SK-N-SH (cell line): Measurements from ENCODE around the gene DNAH3. TPM values are rescaled to one million over a fixed set of nuclear protein-coding genes. Genes with fewer than 3 reads are reported as not detected.

Source experiments
- CTCF ChIA-PET: fragments of 300-600, 350-600 bp; formaldehyde crosslinking; extraction: SDS; loops from one replicate; lab custom pipeline; 2021; lab: Yijun Ruan, JAX
- POLR2A ChIA-PET: fragments of 350-600 bp; sonication (Branson Sonifier 250); formaldehyde crosslinking; extraction: SDS; loops from one replicate; lab custom pipeline; 2020; ENCODE audit warnings: antibody characterized with exemption, inconsistent platforms; lab: Yijun Ruan, JAX
- DNase-seq: peaks from one replicate; pipeline ENCODE4 v3.0.0; 2012
- H2AFZ ChIP-seq: fragments of 200-600 bp; sonication (generic); 2 replicates; pipeline ENCODE4 v1.8.1; 2016; ENCODE audit warnings: antibody characterized with exemption, mild to moderate bottlenecking, low read depth
- H3F3A ChIP-seq: fragments of 200-600 bp; sonication (generic); replicated peaks from 2 replicates; pipeline ENCODE3; 2016; ENCODE audit warnings: antibody characterized with exemption, mild to moderate bottlenecking; ENCODE audit not compliant: insufficient read depth
- H3K27ac ChIP-seq, 2 experiments: fragments of 200-500 bp in 1 of 2; fragments of 200-600 bp in 1 of 2; sonication (Bioruptor generic) in 1 of 2; sonication (generic), shearing (Covaris generic) in 1 of 2; 2 replicates each; pipeline versions ENCODE4 v1.5.1 to v1.6.1; 2014 to 2016; ENCODE audit warnings: low read depth in 2 of 2, inconsistent platforms in 1 of 2, low read length in 1 of 2, mild to moderate bottlenecking in 1 of 2, mixed read lengths in 1 of 2
- H3K27me3 ChIP-seq: fragments of 200-600 bp; sonication (generic), shearing (Covaris generic); 2 replicates; pipeline ENCODE4 v1.6.1; 2016; ENCODE audit warnings: mixed run types; ENCODE audit not compliant: insufficient read depth
- H3K36me3 ChIP-seq, 2 experiments: fragments of 200-500 bp in 1 of 2; fragments of 200-600 bp in 1 of 2; sonication (Bioruptor generic) in 1 of 2; sonication (generic) in 1 of 2; replicated peaks in 1 of 2; 2 replicates each; pipeline versions ENCODE3 to v1.5.1; 2014 to 2016; ENCODE audit warnings: low read length in 1 of 2, mild to moderate bottlenecking in 1 of 2; ENCODE audit not compliant: insufficient read depth in 2 of 2, control insufficient read depth in 1 of 2
- H3K4me1 ChIP-seq, 2 experiments: fragments of 200-500 bp in 1 of 2; fragments of 200-600 bp in 1 of 2; sonication (Bioruptor generic) in 1 of 2; sonication (generic), shearing (Covaris generic) in 1 of 2; 2 replicates each; pipeline versions ENCODE4 v1.5.1 to v1.6.1; 2014 to 2016; ENCODE audit warnings: low read depth in 1 of 2, low read length in 1 of 2, mixed run types in 1 of 2; ENCODE audit not compliant: insufficient read depth in 2 of 2, control insufficient read depth in 1 of 2
- H3K4me2 ChIP-seq: fragments of 200-600 bp; sonication (generic), shearing (Covaris generic); 2 replicates; pipeline ENCODE4 v1.6.1; 2017; ENCODE audit warnings: mixed run types
- H3K4me3 ChIP-seq, 2 experiments: fragments of 200-500 bp in 1 of 2; fragments of 200-600 bp in 1 of 2; sonication (Bioruptor generic) in 1 of 2; sonication (generic), shearing (Covaris generic) in 1 of 2; 2 replicates each; pipeline versions ENCODE4 v1.5.1 to v1.8.1; 2014 to 2016; ENCODE audit warnings: low read depth in 2 of 2, inconsistent platforms in 1 of 2, low read length in 1 of 2, mild to moderate bottlenecking in 1 of 2, mixed read lengths in 1 of 2, moderate library complexity in 1 of 2
- H3K79me2 ChIP-seq: fragments of 200-600 bp; sonication (generic); 2 replicates; pipeline ENCODE4 v1.8.1; 2017; ENCODE audit warnings: mild to moderate bottlenecking; ENCODE audit not compliant: insufficient read depth
- H3K9ac ChIP-seq: fragments of 200-600 bp; sonication (generic); 2 replicates; pipeline ENCODE4 v1.6.1; 2017; ENCODE audit warnings: mixed run types
- H3K9me2 ChIP-seq: fragments of 200-600 bp; sonication (generic); 2 replicates; pipeline ENCODE4 v1.6.1; 2017; ENCODE audit warnings: mixed run types
- H3K9me3 ChIP-seq: fragments of 200-600 bp; sonication (generic); 2 replicates; pipeline ENCODE4 v1.6.1; 2017; ENCODE audit warnings: mixed run types, mild to moderate bottlenecking, moderate library complexity
- H4K20me1 ChIP-seq: fragments of 200-600 bp; sonication (generic); 2 replicates; pipeline ENCODE4 v1.6.1; 2017; ENCODE audit warnings: mild to moderate bottlenecking, mixed run types; ENCODE audit not compliant: insufficient read depth
- CHD2 ChIP-seq: fragments of 150-350 bp; IDR thresholded peaks from 2 replicates; pipeline ENCODE4 v1.6.1; 2018; ENCODE audit warnings: low read length; ENCODE audit not compliant: partially characterized antibody
- ELF1 ChIP-seq: IDR thresholded peaks from 2 replicates; pipeline ENCODE4 v1.4.0; 2012
- EP300 ChIP-seq, 2 experiments: IDR thresholded peaks; 2 replicates each; pipeline versions ENCODE4 v1.4.0 to v1.6.1; 2012; ENCODE audit warnings: borderline replicate concordance in 1 of 2, low read depth in 1 of 2, low read length in 1 of 2
- EZH2phosphoT487 ChIP-seq: fragments of 200-600 bp; sonication (generic); IDR thresholded peaks from 2 replicates; pipeline ENCODE4 v1.6.1; 2017; ENCODE audit warnings: low read depth, mixed run types, mild to moderate bottlenecking, antibody characterized with exemption, moderate library complexity, borderline replicate concordance
- FOXJ3 ChIP-seq: sonication (generic); formaldehyde crosslinking; IDR thresholded peaks from 2 replicates; pipeline ENCODE4 v1.5.1; 2020; ENCODE audit warnings: mild to moderate bottlenecking, missing genetic modification reagents
- FOXM1 ChIP-seq: IDR thresholded peaks from 2 replicates; pipeline ENCODE4 v1.4.0; 2012; ENCODE audit warnings: low read depth, mild to moderate bottlenecking
- GABPA ChIP-seq: IDR thresholded peaks from 2 replicates; pipeline ENCODE4 v1.4.0; 2012; ENCODE audit warnings: low read depth, mild to moderate bottlenecking
- JUND ChIP-seq: IDR thresholded peaks from 2 replicates; pipeline ENCODE4 v1.4.0; 2012
- MXI1 ChIP-seq: IDR thresholded peaks from 2 replicates; pipeline ENCODE4 v1.6.1; 2012; ENCODE audit warnings: mild to moderate bottlenecking, low read depth, low read length, improper control_type of control experiment
- NFIC ChIP-seq: IDR thresholded peaks from 2 replicates; pipeline ENCODE4 v1.4.0; 2012; ENCODE audit warnings: borderline replicate concordance
- PBX3 ChIP-seq: IDR thresholded peaks from 2 replicates; pipeline ENCODE4; 2012
- POLR2AphosphoS5 ChIP-seq: IDR thresholded peaks from 2 replicates; pipeline ENCODE4 v1.6.1; 2012; ENCODE audit warnings: low read depth, low read length
- RAD21 ChIP-seq: IDR thresholded peaks from 2 replicates; pipeline ENCODE4 v1.6.1; 2012; ENCODE audit warnings: mild to moderate bottlenecking, low read length
- RCOR1 ChIP-seq: fragments of 150-350 bp; IDR thresholded peaks from 2 replicates; pipeline ENCODE4 v1.6.1; 2017; ENCODE audit warnings: antibody characterized with exemption, low read length
- REST ChIP-seq: IDR thresholded peaks from 2 replicates; pipeline ENCODE4 v1.6.1; 2012; ENCODE audit warnings: mild to moderate bottlenecking, low read depth, low read length, moderate library complexity
- SMC3 ChIP-seq: IDR thresholded peaks from 2 replicates; pipeline ENCODE4 v1.6.1; 2012; ENCODE audit warnings: low read depth, low read length, improper control_type of control experiment
- TAF1 ChIP-seq: IDR thresholded peaks from 2 replicates; pipeline ENCODE4 v1.6.1; 2012; ENCODE audit warnings: low read depth, mild to moderate bottlenecking, low read length, moderate library complexity, borderline replicate concordance
- TCF12 ChIP-seq: IDR thresholded peaks from 2 replicates; pipeline ENCODE4 v1.4.0; 2012
- TEAD4 ChIP-seq: IDR thresholded peaks from 2 replicates; pipeline ENCODE4 v1.4.0; 2012; ENCODE audit warnings: mild to moderate bottlenecking, borderline replicate concordance; ENCODE audit not compliant: insufficient read depth
- USF1 ChIP-seq: IDR thresholded peaks from 2 replicates; pipeline ENCODE4 v1.4.0; 2012; ENCODE audit warnings: low read depth, borderline replicate concordance
- USF2 ChIP-seq: fragments of 150-350 bp; IDR thresholded peaks from 2 replicates; pipeline ENCODE4 v1.6.1; 2017; ENCODE audit warnings: antibody characterized with exemption, low read length, low read depth, borderline replicate concordance
- ZBTB33 ChIP-seq: IDR thresholded peaks from 2 replicates; pipeline ENCODE4 v1.4.0; 2012; ENCODE audit warnings: low read depth, borderline replicate concordance
- WGBS: methylation state at CpG from one replicate; pipeline ENCODE4 v1.1.6; 2017; ENCODE audit warnings: low lambda C conversion rate; 5-methylcytosine and 5-hydroxymethylcytosine counted together
- polyA plus RNA-seq, 3 experiments: library from polyadenylated mRNA; depleted of rRNA; stranded (reverse); fragments of >200 nt; gene quantifications; 2 replicates each; pipeline ENCODE4 v1.2.3, GENCODE V29; 2012

Gene DNAH3
- polyA plus RNA-seq, 1 of the 3 experiments (the other 2 are of a cell fraction): not detected

- Histone ChIP-seq H3K9me2 (no peaks in the 10 kb centered on the region), H3K4me2 (no peak overlapping the region), H3K4me3 (no peak overlapping the region), H3K79me2 (no peaks in the 10 kb centered on the region), H3K27me3 (no peaks in the 10 kb centered on the region; the same call in 1 of the 2 replicates), H3K9me3 (no peaks in the 10 kb centered on the region), H3K9ac (no peak overlapping the region), H3K27ac (no peak overlapping the region), H3F3A (no peaks in the 10 kb centered on the region), H3K36me3 (no peaks in the 10 kb centered on the region), H3K4me1 (no peaks in the 10 kb centered on the region), H2AFZ (no peak overlapping the region), H4K20me1 (no peaks in the 10 kb centered on the region)
- ChIA-PET CTCF (no interaction called here), POLR2A (no interaction called here)
- DNase-seq: no peak
- TF ChIP-seq USF2 (no peak), TCF12 (no peak), TAF1 (no peak), RAD21 (no peak), ELF1 (no peak)
- 81% methylated on average over 13 of the region's 15 CpGs for WGBS
Measured at GRCh38 chr16:21037736-21038135, 112.9 kb downstream of the DNAH3 start.

- ChIA-PET CTCF (no interaction called here), POLR2A (no interaction called here)
- Histone ChIP-seq H3K79me2 (no peaks in the 10 kb centered on the region), H3K27ac (no peak overlapping the region), H3K27me3 (no peaks in the 10 kb centered on the region; the same call in 1 of the 2 replicates), H2AFZ (no peak overlapping the region), H3F3A (no peaks in the 10 kb centered on the region), H3K36me3 (no peaks in the 10 kb centered on the region), H3K9me2 (no peaks in the 10 kb centered on the region), H3K4me3 (no peak overlapping the region), H3K4me2 (no peak overlapping the region), H3K9me3 (no peaks in the 10 kb centered on the region), H3K4me1 (no peaks in the 10 kb centered on the region), H3K9ac (no peak overlapping the region), H4K20me1 (no peaks in the 10 kb centered on the region)
- TF ChIP-seq JUND (no peak), TEAD4 (no peak), PBX3 (no peak), EP300 (IDR thresholded peaks at IDR 0.05; ENCODE audit: borderline replicate concordance in 1 of 2, low read depth in 1 of 2, low read length in 1 of 2) (no peak), POLR2AphosphoS5 (no peak), MXI1 (no peak), FOXJ3 (CRISPR knock-in tag) (no peak), TAF1 (no peak), NFIC (no peak), CHD2 (no peak), EZH2phosphoT487 (no peak), SMC3 (no peak), ELF1 (no peak), FOXM1 (no peak), REST (no peak), USF1 (no peak), RCOR1 (no peak), ZBTB33 (no peak), GABPA (no peak), RAD21 (no peak)
- 14% methylated on average over 4 of the region's 4 CpGs for WGBS
- no peak for DNase-seq
Measured at GRCh38 chr16:21037168-21037567, 113.5 kb downstream of the DNAH3 start.
